CD14-positive monocyte (primary cell): ENCODE results near the gene WIPI1. TPM values are rescaled to one million over a fixed set of nuclear protein-coding genes. Genes with fewer than 3 reads are reported as not detected.

Experiments used
- DNase-seq, 3 donors: peaks; one replicate each; pipeline ENCODE4 v3.0.0-alpha.2; 2011 to 2022
- H2AFZ ChIP-seq: 2 replicates; pipeline ENCODE4 v1.6.0; 2012; ENCODE audit warnings: mild to moderate bottlenecking, low read depth, low read length, inconsistent platforms; ENCODE audit not compliant: insufficient read depth, poor library complexity, severe bottlenecking
- H3K27ac ChIP-seq, 2 donors: 1 replicate in 1 of 2; 2 replicates in 1 of 2; pipeline ENCODE4 v1.5.1; 2012 to 2013; ENCODE audit warnings: low read length in 2 of 2, control low read depth in 1 of 2, inconsistent platforms in 1 of 2, low read depth in 1 of 2, mild to moderate bottlenecking in 1 of 2
- H3K27me3 ChIP-seq, 2 donors: one replicate each; pipeline versions ENCODE4 v1.6.0 to v1.6.1; 2011 to 2013; ENCODE audit warnings: low read length in 2 of 2; ENCODE audit not compliant: control insufficient read depth in 2 of 2, insufficient read depth in 2 of 2
- H3K36me3 ChIP-seq, 2 donors: replicated peaks in 1 of 2; 1 replicate in 1 of 2; 2 replicates in 1 of 2; pipeline versions ENCODE4 v1.5.1 to v1.6.1; 2012 to 2013; ENCODE audit warnings: low read length in 2 of 2, control low read depth in 1 of 2, inconsistent platforms in 1 of 2, mild to moderate bottlenecking in 1 of 2; ENCODE audit not compliant: insufficient read depth in 2 of 2, control insufficient read depth in 1 of 2
- H3K4me1 ChIP-seq, 2 donors: 1 replicate in 1 of 2; 2 replicates in 1 of 2; pipeline versions ENCODE4 v1.5.1 to v1.6.1; 2012 to 2013; ENCODE audit warnings: low read length in 2 of 2, control low read depth in 1 of 2, inconsistent platforms in 1 of 2, mild to moderate bottlenecking in 1 of 2, moderate library complexity in 1 of 2; ENCODE audit not compliant: insufficient read depth in 2 of 2, control insufficient read depth in 1 of 2
- H3K4me2 ChIP-seq: replicated peaks from 2 replicates; pipeline ENCODE3; 2012; ENCODE audit warnings: low read length, moderate library complexity, mild to moderate bottlenecking; ENCODE audit not compliant: poor library complexity, severe bottlenecking; ENCODE audit errors: extremely low read depth
- H3K4me3 ChIP-seq, 3 experiments: fragments of 200-600 bp in 1 of 3; sonication (generic) in 1 of 3; replicated peaks in 1 of 3; 1 replicate in 2 of 3; 2 replicates in 1 of 3; pipeline ENCODE4 v1.5.1; 2011 to 2013; ENCODE audit warnings: low read length in 3 of 3, mild to moderate bottlenecking in 3 of 3, control low read depth in 2 of 3, low read depth in 2 of 3, inconsistent platforms in 1 of 3, moderate library complexity in 1 of 3
- H3K79me2 ChIP-seq: 2 replicates; pipeline ENCODE4 v1.6.0; 2012; ENCODE audit warnings: mild to moderate bottlenecking, control low read depth, inconsistent platforms, low read length, moderate library complexity; ENCODE audit not compliant: insufficient read depth
- H3K9ac ChIP-seq: 2 replicates; pipeline ENCODE4 v1.6.0; 2017; ENCODE audit warnings: low read length, mild to moderate bottlenecking; ENCODE audit not compliant: insufficient read depth, poor library complexity, severe bottlenecking
- H3K9me3 ChIP-seq, 2 donors: replicated peaks in 1 of 2; 1 replicate in 1 of 2; 2 replicates in 1 of 2; pipeline versions ENCODE4 v1.5.1 to v1.6.1; 2012 to 2013; ENCODE audit warnings: low read length in 2 of 2, control low read depth in 1 of 2; ENCODE audit not compliant: control insufficient read depth in 1 of 2, insufficient read depth in 1 of 2
- H4K20me1 ChIP-seq: 2 replicates; pipeline ENCODE4 v1.6.0; 2012; ENCODE audit warnings: mild to moderate bottlenecking, low read length, control low read depth, moderate library complexity; ENCODE audit not compliant: insufficient read depth
- H3K27ac Mint-ChIP-seq, 7 donors: one replicate each; pipeline ENCODE4 v1.8.0; 2020; ENCODE audit warnings: mild to moderate bottlenecking in 7 of 7, mixed read lengths in 7 of 7, moderate library complexity in 6 of 7, inconsistent platforms in 2 of 7
- H3K27me3 Mint-ChIP-seq, 3 donors: one replicate each; pipeline ENCODE4 v1.8.0; 2021 to 2022; ENCODE audit warnings: low read depth in 3 of 3, mild to moderate bottlenecking in 3 of 3, mixed read lengths in 3 of 3, moderate library complexity in 3 of 3, inconsistent platforms in 1 of 3
- H3K36me3 Mint-ChIP-seq, 2 donors: one replicate each; pipeline ENCODE4 v1.8.0; 2020; ENCODE audit warnings: mixed read lengths in 2 of 2, inconsistent platforms in 1 of 2, mild to moderate bottlenecking in 1 of 2
- H3K4me1 Mint-ChIP-seq: one replicate; pipeline ENCODE4 v1.8.0; 2020; ENCODE audit warnings: mild to moderate bottlenecking, mixed read lengths
- H3K4me3 Mint-ChIP-seq, 2 donors: one replicate each; pipeline ENCODE4 v1.8.0; 2020; ENCODE audit warnings: mild to moderate bottlenecking in 2 of 2, mixed read lengths in 2 of 2, moderate library complexity in 1 of 2
- H3K9me3 Mint-ChIP-seq, 7 donors: one replicate each; pipeline ENCODE4 v1.8.0; 2020 to 2022; ENCODE audit warnings: mixed read lengths in 7 of 7, mild to moderate bottlenecking in 6 of 7, moderate library complexity in 6 of 7, inconsistent platforms in 2 of 7
- WGBS: methylation state at CpG from one replicate; pipeline ENCODE4 v1.1.5; 2013; ENCODE audit warnings: missing lambda C conversion rate; ENCODE audit not compliant: insufficient coverage; 5-methylcytosine and 5-hydroxymethylcytosine counted together
- intact Hi-C, 2 donors: fragments of 100-400 bp; cut with micrococcal nuclease; formaldehyde crosslinking; loops; one replicate each; pipeline versions ENCODE4 v1.15.0 to v1.15.1; 2023
- polyA plus RNA-seq, 3 donors: library from polyadenylated mRNA; depleted of rRNA in 1 of 3; unstranded in 2 of 3; stranded (reverse) in 1 of 3; fragments of 300-500 nt in 2 of 3; fragments of >200 nt in 1 of 3; fragmentation: Illumina TruSeq in 2 of 3; gene quantifications; 1 replicate in 2 of 3; 2 replicates in 1 of 3; pipeline ENCODE4 v1.2.3, GENCODE V29; 2012 to 2021
- TF ChIP-seq, protein P1 (sequence below): fragments of 200-600 bp; IDR thresholded peaks from one replicate; pipeline ENCODE4 v1.8.0; 2022; ENCODE audit warnings: antibody characterized with exemption, mild to moderate bottlenecking

The WIPI1 gene
- polyA plus RNA-seq, 3 donors: 19.9 to 31.9 (median 22.1) TPM

DNA sequence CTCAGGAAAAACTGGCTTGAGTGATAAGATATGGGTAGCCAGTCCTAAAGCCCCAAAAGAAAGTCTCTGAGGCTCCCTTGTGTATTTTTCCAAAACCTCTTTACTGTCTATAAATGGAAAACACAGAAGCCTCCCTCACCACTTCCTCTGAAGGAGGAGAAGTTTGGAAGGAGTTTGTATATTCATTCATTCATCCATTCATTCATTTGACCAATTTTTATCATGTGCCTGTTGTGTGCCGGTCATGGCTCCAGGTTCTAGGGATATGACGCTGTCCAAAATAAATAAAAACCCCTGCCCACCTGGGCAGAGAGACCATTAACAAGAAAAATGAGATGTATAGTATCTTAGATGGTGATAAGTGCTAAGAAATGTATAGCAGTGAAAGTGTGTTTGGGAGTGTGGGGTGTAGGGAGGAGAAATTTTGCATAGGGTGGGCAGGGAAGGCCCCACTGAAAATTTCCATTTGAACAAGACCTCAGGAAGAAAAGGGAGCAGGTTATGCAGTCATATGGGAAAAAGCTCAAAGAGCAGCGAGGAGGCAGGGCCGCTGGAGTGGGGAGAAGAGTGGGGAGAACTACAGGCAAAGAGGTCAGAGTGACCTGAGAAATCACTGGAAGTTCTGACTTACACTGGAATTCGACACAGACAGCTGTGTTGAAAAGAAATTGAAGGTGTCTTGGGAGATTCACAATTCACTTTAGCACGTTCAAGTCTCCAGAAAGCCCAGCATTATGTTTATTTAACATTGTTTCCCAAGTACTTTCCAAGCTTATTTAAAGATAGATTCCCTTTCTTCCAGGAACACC is 6.1 kb upstream of the WIPI1 start:
- Histone ChIP-seq H2AFZ (no peak overlapping the region), H3K79me2 (no peaks in the 10 kb centered on the region), H3K27me3 (peaks cover 0 to 5% of the 10 kb centered on the region in 2 donors), H3K36me3 (no peaks in the 10 kb centered on the region), H4K20me1 (no peaks in the 10 kb centered on the region), H3K9ac (no peak overlapping the region), H3K4me3 (no peak overlapping the region), H3K4me2 (no peak overlapping the region), H3K9me3 (no peaks in the 10 kb centered on the region), H3K27ac (no peak overlapping the region), H3K4me1 (peaks cover 12 to 15% of the 10 kb centered on the region in 2 donors)
- H3K4me3 Mint-ChIP-seq: no peak overlapping the region
- no peak for DNase-seq
- intact Hi-C loops: loop anchor here (2.0 to 10.0 kb wide), 4 partner anchors 49 to 499 kb away; partner anchors contain the start of gene PRKAR1A (in 1 of the 2)
- TF ChIP-seq, protein P1, sequence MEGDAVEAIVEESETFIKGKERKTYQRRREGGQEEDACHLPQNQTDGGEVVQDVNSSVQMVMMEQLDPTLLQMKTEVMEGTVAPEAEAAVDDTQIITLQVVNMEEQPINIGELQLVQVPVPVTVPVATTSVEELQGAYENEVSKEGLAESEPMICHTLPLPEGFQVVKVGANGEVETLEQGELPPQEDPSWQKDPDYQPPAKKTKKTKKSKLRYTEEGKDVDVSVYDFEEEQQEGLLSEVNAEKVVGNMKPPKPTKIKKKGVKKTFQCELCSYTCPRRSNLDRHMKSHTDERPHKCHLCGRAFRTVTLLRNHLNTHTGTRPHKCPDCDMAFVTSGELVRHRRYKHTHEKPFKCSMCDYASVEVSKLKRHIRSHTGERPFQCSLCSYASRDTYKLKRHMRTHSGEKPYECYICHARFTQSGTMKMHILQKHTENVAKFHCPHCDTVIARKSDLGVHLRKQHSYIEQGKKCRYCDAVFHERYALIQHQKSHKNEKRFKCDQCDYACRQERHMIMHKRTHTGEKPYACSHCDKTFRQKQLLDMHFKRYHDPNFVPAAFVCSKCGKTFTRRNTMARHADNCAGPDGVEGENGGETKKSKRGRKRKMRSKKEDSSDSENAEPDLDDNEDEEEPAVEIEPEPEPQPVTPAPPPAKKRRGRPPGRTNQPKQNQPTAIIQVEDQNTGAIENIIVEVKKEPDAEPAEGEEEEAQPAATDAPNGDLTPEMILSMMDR: peak; percentile 47
- peaks cover 2% of the 10 kb centered on the region in 3 donors for H3K27me3 Mint-ChIP-seq
- WGBS: 100% methylated on average over 2 of the region's 6 CpGs
- H3K27ac Mint-ChIP-seq: peak overlapping the region in 1 of 7 donors; percentile 10
- H3K4me1 Mint-ChIP-seq: peaks cover 27% of the 10 kb centered on the region
- H3K36me3 Mint-ChIP-seq: no peaks in the 10 kb centered on the region
- H3K9me3 Mint-ChIP-seq: no peaks in the 10 kb centered on the region

DNA sequence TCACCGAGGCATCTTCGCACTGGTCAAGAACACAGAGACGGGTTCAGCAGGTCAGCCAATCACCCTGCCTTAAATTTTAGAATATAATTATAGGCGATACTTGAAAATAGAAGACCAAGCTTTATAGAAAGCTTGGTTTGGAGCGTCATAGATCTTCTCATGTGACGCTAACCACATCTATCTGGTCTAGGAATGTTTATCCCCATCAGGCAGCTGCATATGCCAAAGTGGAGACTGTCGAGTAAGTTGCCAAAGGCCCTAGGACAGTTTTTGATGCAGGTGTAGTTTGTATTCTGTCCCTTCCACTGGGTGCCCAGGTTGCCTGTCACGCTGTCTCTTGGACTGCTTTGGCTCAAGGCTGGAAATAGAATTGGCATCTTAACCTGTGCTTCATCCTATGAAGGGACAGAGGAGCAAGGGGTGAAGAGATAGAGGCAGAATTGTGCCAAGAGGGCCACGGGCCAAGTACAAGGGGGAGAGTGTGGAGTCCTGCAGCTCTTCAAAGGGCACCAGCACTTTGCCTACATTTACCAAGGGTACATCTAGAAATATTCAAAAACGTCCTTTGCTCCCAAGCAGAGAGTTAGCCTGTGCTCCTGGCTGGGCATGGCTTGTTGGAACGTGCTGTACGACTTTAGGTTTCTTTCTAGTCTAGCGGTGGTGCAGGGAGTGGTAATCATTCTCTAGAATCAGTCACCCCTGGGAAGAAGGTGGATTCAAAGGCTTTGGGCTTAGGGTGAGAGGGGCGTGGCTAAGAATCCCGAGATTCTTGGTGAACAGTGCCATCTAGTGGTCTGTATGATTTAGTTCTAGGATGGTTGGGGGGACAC is 5.3 kb upstream of the WIPI1 start:
- Mint-ChIP-seq H3K4me1 (peaks cover 33% of the 10 kb centered on the region), H3K27me3 (peaks cover under 1 to 5% (median 3%) of the 10 kb centered on the region in 3 donors), H3K9me3 (no peaks in the 10 kb centered on the region), H3K36me3 (no peaks in the 10 kb centered on the region), H3K27ac (peak overlapping the region in 2 of 7 donors; percentile 36 to 74), H3K4me3 (no peak overlapping the region)
- H3K36me3 ChIP-seq: no peaks in the 10 kb centered on the region
- intact Hi-C loops: loop anchor here (5.0 to 10.0 kb wide), 3 partner anchors 50 to 498 kb away; partner anchors contain the start of gene PRKAR1A (in 1 of the 2)
- peaks cover 18 to 20% of the 10 kb centered on the region in 2 donors for H3K4me1 ChIP-seq
- H3K9ac ChIP-seq: no peak overlapping the region
- H2AFZ ChIP-seq: no peak overlapping the region
- H3K9me3 ChIP-seq: no peaks in the 10 kb centered on the region
- H3K4me3 ChIP-seq: no peak overlapping the region
- DNase-seq: peak; percentile 75 to 88 (median 80)
- no peak overlapping the region for H3K27ac ChIP-seq
- no peak overlapping the region for H3K4me2 ChIP-seq
- 44% methylated on average over 9 of the region's 15 CpGs for WGBS
- TF ChIP-seq, protein P1: peak; percentile 73
- H3K79me2 ChIP-seq: no peaks in the 10 kb centered on the region
- H4K20me1 ChIP-seq: no peaks in the 10 kb centered on the region
- H3K27me3 ChIP-seq: peaks cover 0 to 5% of the 10 kb centered on the region in 2 donors
